ENCODE results near the gene PDZD2. TPM values are rescaled to one million over a fixed set of nuclear protein-coding genes. Genes with fewer than 3 reads are reported as not detected.
A peak's percentile ranks its signal among the peaks of the same experiment; 100 is the strongest.

PDZD2 gene
- total RNA-seq, 2 experiments from 2014 or later = not detected

GRCh38 chr5:32098291-32098690, 459.4 kb downstream of the PDZD2 start:
- H3K27ac Mint-ChIP-seq = no peak overlapping the region
- CTCF ChIA-PET = interaction anchor here (1.3 kb wide), 1 partner anchor 134 kb away, joined by 3 read pairs; no protein-coding TSS in a partner anchor
- H3K9me3 Mint-ChIP-seq = no peaks in the 10 kb centered on the region
- H3K4me3 Mint-ChIP-seq = no peak overlapping the region
- no peaks in the 10 kb centered on the region for H3K27me3 Mint-ChIP-seq
- POLR2A ChIA-PET = no interaction called here
- peaks cover 18% of the 10 kb centered on the region for H3K36me3 Mint-ChIP-seq (ENCODE audit: low read depth)
- DNase-seq = no peak
- H3K4me1 Mint-ChIP-seq = no peaks in the 10 kb centered on the region

DNA sequence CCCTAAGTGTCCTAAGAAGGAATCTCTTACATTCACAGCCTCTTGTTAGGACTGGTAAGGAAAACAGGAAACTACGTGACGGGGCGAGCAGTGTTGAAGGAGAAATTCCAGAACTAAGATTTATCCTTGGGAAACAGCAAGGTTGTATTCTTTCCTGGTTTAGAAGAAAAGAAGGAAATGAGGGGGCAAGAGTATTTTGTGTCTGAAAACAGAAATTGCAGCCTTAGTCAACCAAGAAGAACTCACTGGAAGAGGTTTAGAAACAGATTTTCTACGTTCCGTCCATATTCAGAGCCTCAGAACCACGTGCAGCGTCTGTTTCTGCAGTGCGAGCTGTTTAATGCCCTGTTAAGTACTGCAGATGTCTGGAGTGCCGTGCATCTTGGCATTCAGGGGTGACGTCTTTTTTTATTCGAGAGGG, 460.0 kb downstream of the PDZD2 start:
- H3K27me3 Mint-ChIP-seq = no peaks in the 10 kb centered on the region
- no peak overlapping the region for H3K4me3 Mint-ChIP-seq
- POLR2A ChIA-PET = no interaction called here
- CTCF ChIA-PET = interaction anchor here (1.3 kb wide), 1 partner anchor 134 kb away, joined by 3 read pairs; no protein-coding TSS in a partner anchor
- no peak for DNase-seq
- H3K9me3 Mint-ChIP-seq = no peaks in the 10 kb centered on the region
- no peak overlapping the region for H3K27ac Mint-ChIP-seq
- peaks cover 23% of the 10 kb centered on the region for H3K36me3 Mint-ChIP-seq (ENCODE audit: low read depth)
- H3K4me1 Mint-ChIP-seq = no peaks in the 10 kb centered on the region

- CTCF ChIA-PET = interaction anchor here (1.3 kb wide), 1 partner anchor 133 kb away, joined by 3 read pairs; no protein-coding TSS in a partner anchor
- Mint-ChIP-seq H3K9me3 (no peaks in the 10 kb centered on the region), H3K27me3 (no peaks in the 10 kb centered on the region), H3K27ac (no peak overlapping the region), H3K36me3 (ENCODE audit: low read depth) (peaks cover 24% of the 10 kb centered on the region), H3K4me1 (no peaks in the 10 kb centered on the region), H3K4me3 (no peak overlapping the region)
- POLR2A ChIA-PET = no interaction called here
- DNase-seq = no peak
Measured at GRCh38 chr5:32099486-32100035, 460.6 kb downstream of the PDZD2 start.

GRCh38 chr5:32100230-32100629, 461.3 kb downstream of the PDZD2 start:
- CTCF ChIA-PET = no interaction called here
- H3K27me3 Mint-ChIP-seq = no peaks in the 10 kb centered on the region
- H3K9me3 Mint-ChIP-seq = no peaks in the 10 kb centered on the region
- no peak overlapping the region for H3K4me3 Mint-ChIP-seq
- no peak for DNase-seq
- no peaks in the 10 kb centered on the region for H3K4me1 Mint-ChIP-seq
- POLR2A ChIA-PET = no interaction called here
- peaks cover 24% of the 10 kb centered on the region for H3K36me3 Mint-ChIP-seq (ENCODE audit: low read depth)
- H3K27ac Mint-ChIP-seq = no peak overlapping the region

- CTCF ChIA-PET = no interaction called here
- peaks cover 24% of the 10 kb centered on the region for H3K36me3 Mint-ChIP-seq (ENCODE audit: low read depth)
Measured at GRCh38 chr5:32100691-32101302, 461.9 kb downstream of the PDZD2 start.

DNA sequence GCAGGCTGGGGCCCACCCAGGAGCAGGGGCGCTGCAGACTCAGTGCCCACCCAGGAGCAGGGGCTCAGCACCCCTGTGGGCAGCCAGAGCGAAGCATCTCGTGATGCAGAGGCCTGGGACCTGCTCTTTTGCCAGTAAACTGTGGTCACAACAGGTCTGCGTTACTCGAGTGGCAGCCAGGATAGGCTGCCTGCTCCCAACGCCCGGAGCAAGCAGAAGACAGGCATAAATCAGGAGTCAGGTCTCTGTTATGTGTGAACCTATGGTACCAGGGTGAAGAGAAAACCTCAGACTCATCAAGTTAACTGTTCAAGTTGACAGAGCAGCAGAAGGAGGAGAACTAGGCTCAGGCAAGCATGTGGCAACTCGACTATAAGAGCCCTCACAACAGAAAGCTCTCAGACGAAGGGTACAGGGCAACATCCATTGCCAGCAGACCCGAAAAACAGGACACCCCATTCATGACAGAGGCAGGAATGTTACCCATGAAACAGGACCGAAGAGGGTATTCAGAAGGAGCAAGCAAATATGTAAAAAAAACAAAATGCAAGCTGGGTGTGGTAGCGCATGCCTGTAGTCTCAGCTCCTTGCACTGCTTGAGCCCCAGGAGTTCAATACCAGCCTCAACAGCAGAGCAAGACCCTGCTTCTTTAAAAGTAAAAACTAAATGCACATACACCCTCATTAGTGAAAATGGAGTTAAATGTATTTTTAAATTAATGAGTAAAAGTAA, 463.5 kb downstream of the PDZD2 start:
- H3K27me3 Mint-ChIP-seq = no peaks in the 10 kb centered on the region
- H3K4me1 Mint-ChIP-seq = no peaks in the 10 kb centered on the region
- POLR2A ChIA-PET = no interaction called here

More at GRCh38 chr5:32100691-32101302, 461.9 kb downstream of the PDZD2 start:
- Mint-ChIP-seq H3K4me3 (no peak overlapping the region), H3K27ac (no peak overlapping the region), H3K27me3 (no peaks in the 10 kb centered on the region), H3K9me3 (no peaks in the 10 kb centered on the region), H3K4me1 (no peaks in the 10 kb centered on the region)
- POLR2A ChIA-PET = no interaction called here
- no peak for DNase-seq

DNA sequence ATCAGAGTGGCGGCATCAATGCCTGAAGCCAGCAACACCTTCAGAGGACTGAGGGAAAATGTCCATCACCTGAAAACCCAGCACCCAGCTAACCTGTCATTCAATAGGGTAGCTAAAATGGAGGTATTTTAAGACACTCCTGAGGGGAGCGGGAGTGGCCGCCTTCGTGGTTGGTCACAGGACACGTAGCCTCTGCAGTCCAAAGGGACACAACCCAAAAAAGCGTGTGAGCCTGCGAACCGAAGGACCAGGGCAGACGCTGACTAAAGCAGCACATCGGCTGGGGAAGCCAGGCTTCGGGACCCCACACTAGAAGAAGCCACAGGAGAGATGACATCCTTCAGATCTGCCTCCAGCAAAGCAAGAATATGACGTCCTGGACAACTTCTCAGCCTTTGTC, 464.6 kb downstream of the PDZD2 start:
- no peak overlapping the region for H3K4me3 Mint-ChIP-seq
- no peaks in the 10 kb centered on the region for H3K4me1 Mint-ChIP-seq
- POLR2A ChIA-PET = no interaction called here
- H3K9me3 Mint-ChIP-seq = no peaks in the 10 kb centered on the region
- H3K27ac Mint-ChIP-seq = no peak overlapping the region
- CTCF ChIA-PET = no interaction called here
- DNase-seq = no peak
- peaks cover 25% of the 10 kb centered on the region for H3K36me3 Mint-ChIP-seq (ENCODE audit: low read depth)
- no peaks in the 10 kb centered on the region for H3K27me3 Mint-ChIP-seq

More for the DNA sequence above, 463.5 kb downstream of the PDZD2 start:
- DNase-seq = no peak
- CTCF ChIA-PET = no interaction called here
- peaks cover 25% of the 10 kb centered on the region for H3K36me3 Mint-ChIP-seq (ENCODE audit: low read depth)
- H3K27ac Mint-ChIP-seq = no peak overlapping the region
- H3K4me3 Mint-ChIP-seq = no peak overlapping the region
- H3K9me3 Mint-ChIP-seq = no peaks in the 10 kb centered on the region

- no peak for DNase-seq
- Mint-ChIP-seq H3K9me3 (no peaks in the 10 kb centered on the region), H3K36me3 (ENCODE audit: low read depth) (peaks cover 35% of the 10 kb centered on the region), H3K4me3 (no peak overlapping the region), H3K27ac (no peak overlapping the region), H3K27me3 (no peaks in the 10 kb centered on the region), H3K4me1 (no peaks in the 10 kb centered on the region)
- CTCF ChIA-PET = interaction anchor here (0.6 to 2.5 kb wide), 3 partner anchors 14 to 382 kb away, joined by 4 to 9 read pairs (median 4); no protein-coding TSS in a partner anchor
- POLR2A ChIA-PET = no interaction called here
Measured at GRCh38 chr5:32107291-32107690, 468.4 kb downstream of the PDZD2 start.

- H3K27ac Mint-ChIP-seq = no peak overlapping the region
Measured at GRCh38 chr5:32108167-32108566, 469.2 kb downstream of the PDZD2 start.

GRCh38 chr5:32109236-32109635, 470.3 kb downstream of the PDZD2 start:
- Mint-ChIP-seq H3K36me3 (ENCODE audit: low read depth) (peaks cover 25% of the 10 kb centered on the region), H3K27me3 (no peaks in the 10 kb centered on the region), H3K27ac (no peak overlapping the region), H3K9me3 (no peaks in the 10 kb centered on the region), H3K4me1 (no peaks in the 10 kb centered on the region), H3K4me3 (no peak overlapping the region)
- CTCF ChIA-PET = interaction anchor here (1.5 kb wide), 1 partner anchor 220 kb away, joined by 4 read pairs; no protein-coding TSS in a partner anchor
- DNase-seq = no peak
- POLR2A ChIA-PET = no interaction called here

More at GRCh38 chr5:32108167-32108566, 469.2 kb downstream of the PDZD2 start:
- DNase-seq = no peak
- H3K27me3 Mint-ChIP-seq = no peaks in the 10 kb centered on the region
- H3K36me3 Mint-ChIP-seq (ENCODE audit: low read depth) = peaks cover 33% of the 10 kb centered on the region
- CTCF ChIA-PET = interaction anchor here (2.5 kb wide), 1 partner anchor 15 kb away, joined by 9 read pairs; no protein-coding TSS in a partner anchor
- H3K4me3 Mint-ChIP-seq = no peak overlapping the region
- POLR2A ChIA-PET = no interaction called here
- no peaks in the 10 kb centered on the region for H3K9me3 Mint-ChIP-seq
- no peaks in the 10 kb centered on the region for H3K4me1 Mint-ChIP-seq

DNA sequence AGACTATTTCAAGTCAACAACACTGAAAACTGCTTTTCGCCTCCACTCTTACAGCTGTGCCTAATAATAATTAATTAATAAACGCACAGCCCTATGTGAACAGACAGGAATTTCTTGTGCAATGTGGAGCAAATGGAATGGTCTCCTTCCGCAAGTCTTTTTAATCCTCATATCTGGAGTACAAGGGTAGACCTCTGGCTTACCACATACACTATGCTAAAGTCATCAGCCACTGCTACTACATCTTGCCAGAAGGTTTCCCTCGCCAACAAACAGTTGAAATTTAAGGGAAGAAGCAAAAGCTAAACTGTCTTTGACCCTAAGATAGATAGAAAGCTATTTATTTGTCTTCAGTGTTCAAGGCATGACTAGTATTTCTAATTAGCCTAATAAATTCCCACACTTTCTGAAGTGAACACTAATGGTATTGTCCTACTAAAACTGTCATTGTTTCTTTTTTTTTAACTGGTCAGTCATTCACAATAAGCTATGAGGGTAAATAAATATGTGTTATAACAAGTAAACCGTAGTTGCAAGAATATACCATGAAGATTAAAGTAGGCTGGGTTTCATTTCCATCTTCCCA, 471.3 kb downstream of the PDZD2 start:
- CTCF ChIA-PET = interaction anchor here (1.5 kb wide), 1 partner anchor 219 kb away, joined by 4 read pairs; no protein-coding TSS in a partner anchor
- H3K4me1 Mint-ChIP-seq = no peaks in the 10 kb centered on the region
- POLR2A ChIA-PET = no interaction called here
- H3K27ac Mint-ChIP-seq = no peak overlapping the region
- H3K27me3 Mint-ChIP-seq = no peaks in the 10 kb centered on the region
- no peak overlapping the region for H3K4me3 Mint-ChIP-seq
- peaks cover 30% of the 10 kb centered on the region for H3K36me3 Mint-ChIP-seq (ENCODE audit: low read depth)
- no peaks in the 10 kb centered on the region for H3K9me3 Mint-ChIP-seq
- DNase-seq = no peak

- ChIA-PET CTCF (no interaction called here), POLR2A (no interaction called here)
- no peaks in the 10 kb centered on the region for H3K27me3 Mint-ChIP-seq
- peak overlapping the region; percentile 26 for H3K27ac Mint-ChIP-seq
- peaks cover 56% of the 10 kb centered on the region for H3K36me3 Mint-ChIP-seq (ENCODE audit: low read depth)
- no peaks in the 10 kb centered on the region for H3K9me3 Mint-ChIP-seq
- no peak overlapping the region for H3K4me3 Mint-ChIP-seq
- peaks cover 23% of the 10 kb centered on the region for H3K4me1 Mint-ChIP-seq
- no peak for DNase-seq
Measured at GRCh38 chr5:32115985-32116384, 477.1 kb downstream of the PDZD2 start.

DNA sequence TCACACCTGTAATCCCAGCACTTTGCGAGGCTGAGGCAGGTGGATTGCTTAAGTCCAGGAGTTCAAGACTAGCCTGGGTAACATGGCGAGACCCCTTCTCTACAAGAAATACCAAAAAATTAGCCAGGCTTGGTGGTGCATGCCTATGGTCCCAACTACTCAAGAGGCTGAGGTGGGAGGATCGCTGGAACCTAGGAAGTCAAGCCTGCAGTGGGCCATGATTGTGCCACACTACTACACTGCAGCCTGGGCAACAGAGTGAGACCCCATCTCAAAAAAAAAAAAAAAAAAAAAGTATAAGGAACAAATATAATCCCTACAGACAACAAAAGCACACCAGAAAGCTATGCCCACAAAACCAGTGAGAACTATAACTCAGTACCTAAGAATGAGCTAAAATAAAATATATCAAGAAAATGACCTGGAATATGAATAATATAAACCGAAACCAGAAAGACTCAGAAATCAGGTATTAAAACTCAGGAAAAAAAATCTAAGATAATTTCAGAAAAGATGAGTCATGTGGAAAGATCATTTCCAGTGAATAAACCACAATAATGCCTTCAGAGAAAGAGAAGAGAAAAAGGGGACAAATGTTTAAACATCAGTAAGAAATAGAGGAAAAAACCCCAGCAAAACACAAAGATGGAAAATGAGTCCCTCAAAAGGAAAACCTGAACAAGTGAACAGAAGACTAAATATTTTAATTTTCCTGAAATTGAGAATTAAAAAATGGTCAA, 477.8 kb downstream of the PDZD2 start:
- POLR2A ChIA-PET = no interaction called here
- H3K4me1 Mint-ChIP-seq = peaks cover 25% of the 10 kb centered on the region
- H3K27ac Mint-ChIP-seq = peak overlapping the region; percentile 26
- DNase-seq = no peak
- no peaks in the 10 kb centered on the region for H3K9me3 Mint-ChIP-seq
- peaks cover 57% of the 10 kb centered on the region for H3K36me3 Mint-ChIP-seq (ENCODE audit: low read depth)
- CTCF ChIA-PET = no interaction called here
- H3K4me3 Mint-ChIP-seq = no peak overlapping the region
- no peaks in the 10 kb centered on the region for H3K27me3 Mint-ChIP-seq
